RPMI7951 (cell line): ENCODE data around the gene FAM78B. TPM values are rescaled to one million over a fixed set of nuclear protein-coding genes. Genes with fewer than 3 reads are reported as not detected.
A peak's percentile ranks its signal among the peaks of the same experiment; 100 is the strongest.

ENCODE experiments used
- DNase-seq: peaks from one replicate; pipeline ENCODE4 v3.0.0-alpha.2; 2012; ENCODE audit warnings: low read depth
- total RNA-seq: library from RNA; depleted of rRNA; stranded (reverse); fragments of >200 nt; shearing (Covaris generic); gene quantifications from 2 replicates; pipeline ENCODE4 v1.2.3, GENCODE V29; 2014

The FAM78B gene
- total RNA-seq, 1 experiment from 2014 or later, result 0.36 TPM

GRCh38 chr1:166120281-166120680, 46.5 kb downstream of the FAM78B start:
- DNase-seq, result no peak

GRCh38 chr1:166119471-166119965, 47.3 kb downstream of the FAM78B start:
- no peak for DNase-seq

GRCh38 chr1:166117776-166118175, 49.0 kb downstream of the FAM78B start:
- DNase-seq, result no peak

GRCh38 chr1:166116026-166116425, 50.8 kb downstream of the FAM78B start:
- no peak for DNase-seq

- DNase-seq, result no peak
Measured at GRCh38 chr1:166114419-166114818, 52.4 kb downstream of the FAM78B start.

- DNase-seq, result no peak
Measured at GRCh38 chr1:166113630-166114029, 53.2 kb downstream of the FAM78B start.

GRCh38 chr1:166113031-166113430, 53.8 kb downstream of the FAM78B start:
- DNase-seq, result no peak

GRCh38 chr1:166112425-166112824, 54.4 kb downstream of the FAM78B start:
- DNase-seq, result no peak

GRCh38 chr1:166111430-166111829, 55.4 kb downstream of the FAM78B start:
- DNase-seq, result no peak

GRCh38 chr1:166090244-166090643, 76.6 kb downstream of the FAM78B start:
- DNase-seq, result no peak

GRCh38 chr1:166089804-166090203, 77.0 kb downstream of the FAM78B start:
- no peak for DNase-seq

GRCh38 chr1:166088572-166088955, 78.2 kb downstream of the FAM78B start:
- no peak for DNase-seq

- no peak for DNase-seq
Measured at GRCh38 chr1:166087734-166088571, 78.8 kb downstream of the FAM78B start.

- DNase-seq, result no peak
Measured at GRCh38 chr1:166086113-166086883, 80.5 kb downstream of the FAM78B start.

GRCh38 chr1:166084613-166085012, 82.2 kb downstream of the FAM78B start:
- no peak for DNase-seq

- no peak for DNase-seq
Measured at GRCh38 chr1:166083887-166084286, 82.9 kb downstream of the FAM78B start.

- DNase-seq, result no peak
Measured at GRCh38 chr1:166082601-166083000, 84.2 kb downstream of the FAM78B start.

- peak; percentile 14 for DNase-seq
Measured at GRCh38 chr1:166080967-166081870, 85.6 kb downstream of the FAM78B start.

- no peak for DNase-seq
Measured at GRCh38 chr1:166080277-166080966, 86.4 kb downstream of the FAM78B start.

- no peak for DNase-seq
Measured at GRCh38 chr1:166079276-166079675, 87.5 kb downstream of the FAM78B start.

GRCh38 chr1:166073489-166073888, 93.3 kb downstream of the FAM78B start:
- peak; percentile 30 for DNase-seq
